GM18507 (cell line): ENCODE measurements around the gene LAD1.

Source experiments
- DNase-seq: peaks from one replicate; pipeline ENCODE4 v3.0.0; 2011; ENCODE audit warnings: low read depth; ENCODE audit not compliant: insufficient read length; ENCODE audit errors: extremely low spot score
- FAIRE-seq: peaks from 2 replicates; lab custom pipeline; 2011; peaks lifted over from hg19 to GRCh38; lab: Jason Lieb, UNC

The LAD1 gene

GRCh38 chr1:201355471-201355870 is 43.7 kb downstream of the LAD1 start:
- FAIRE-seq: no peak

GRCh38 chr1:201354901-201355295 is 44.2 kb downstream of the LAD1 start:
- FAIRE-seq (no peak), DNase-seq (no peak)

More at GRCh38 chr1:201355471-201355870, 43.7 kb downstream of the LAD1 start:
- DNase-seq: no peak

DNA sequence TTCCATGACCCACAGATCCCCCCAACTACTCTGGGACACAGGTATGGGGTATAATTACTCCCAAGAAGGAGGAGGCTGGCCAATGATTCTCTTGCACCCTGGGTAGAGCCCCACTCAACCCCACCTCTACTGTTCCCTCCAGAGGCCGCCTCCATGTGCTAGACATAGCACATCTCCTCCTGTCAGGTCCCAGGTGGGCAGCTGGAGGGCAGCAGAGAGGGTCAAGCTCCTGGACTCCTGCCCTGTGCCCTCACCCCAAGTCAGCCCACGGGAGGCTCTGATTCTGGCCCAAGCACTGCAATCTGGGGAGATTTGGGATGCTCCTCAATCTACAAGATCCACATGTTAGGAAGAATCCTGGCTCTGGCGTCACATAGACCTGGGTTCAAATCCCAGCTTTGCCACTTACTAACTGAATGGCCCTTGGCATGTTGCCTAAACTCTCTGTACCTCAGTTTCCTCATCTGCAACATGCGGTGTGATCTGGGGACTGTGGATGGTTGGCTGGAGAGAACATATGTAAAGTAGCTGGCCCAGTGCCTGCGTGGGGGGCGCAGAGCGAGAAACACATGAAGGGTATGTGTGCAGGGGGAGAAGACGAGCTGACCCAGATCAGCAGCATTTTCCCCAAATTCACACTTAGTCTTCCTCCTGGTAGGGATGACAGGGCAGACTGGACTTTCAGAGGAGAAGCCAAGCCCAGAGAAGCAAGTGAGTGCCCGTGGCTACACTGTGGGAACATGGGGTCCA is 44.8 kb downstream of the LAD1 start:
- no peak for FAIRE-seq
- no peak for DNase-seq

DNA sequence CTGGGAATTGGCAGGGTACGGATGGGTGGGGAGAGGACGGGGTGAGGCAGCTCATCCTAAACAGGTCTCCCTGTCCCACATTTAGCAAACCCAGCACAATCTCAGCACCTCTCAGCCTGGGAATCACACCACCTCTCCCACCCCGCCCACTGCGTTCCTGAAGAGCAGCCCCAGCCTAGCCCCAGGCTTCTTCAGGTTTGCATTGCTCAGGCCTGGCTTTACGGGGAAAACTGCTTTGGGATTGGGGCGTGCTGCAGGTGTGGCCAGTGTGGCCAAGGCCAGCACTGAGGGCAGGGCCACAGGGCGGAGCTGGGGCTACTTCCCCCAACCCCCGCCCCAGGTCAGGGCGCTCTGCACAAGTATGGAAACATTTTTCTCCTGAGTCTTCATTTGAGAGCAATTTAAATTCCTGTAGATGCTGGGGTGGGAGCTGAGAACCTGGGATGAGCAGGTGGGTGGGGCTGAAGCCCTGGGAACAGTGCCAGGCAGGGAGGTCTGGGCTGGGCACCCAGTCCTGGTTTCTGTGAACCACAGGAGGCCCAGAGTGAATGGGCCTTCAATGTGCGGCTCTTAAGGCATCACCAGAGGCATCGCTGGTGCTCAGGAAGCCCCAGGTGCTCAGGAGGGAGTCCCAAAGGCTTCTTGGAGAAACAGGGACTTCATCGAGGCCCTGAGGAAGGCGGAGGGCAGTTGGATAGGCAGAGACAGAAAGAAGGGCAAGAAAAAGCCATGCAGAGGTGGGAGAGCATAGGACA is 45.8 kb downstream of the LAD1 start:
- DNase-seq (no peak), FAIRE-seq (no peak)

- DNase-seq (no peak), FAIRE-seq (no peak)
These were observed 47.5 kb downstream of the LAD1 start for GRCh38 chr1:201351617-201352016.

DNA sequence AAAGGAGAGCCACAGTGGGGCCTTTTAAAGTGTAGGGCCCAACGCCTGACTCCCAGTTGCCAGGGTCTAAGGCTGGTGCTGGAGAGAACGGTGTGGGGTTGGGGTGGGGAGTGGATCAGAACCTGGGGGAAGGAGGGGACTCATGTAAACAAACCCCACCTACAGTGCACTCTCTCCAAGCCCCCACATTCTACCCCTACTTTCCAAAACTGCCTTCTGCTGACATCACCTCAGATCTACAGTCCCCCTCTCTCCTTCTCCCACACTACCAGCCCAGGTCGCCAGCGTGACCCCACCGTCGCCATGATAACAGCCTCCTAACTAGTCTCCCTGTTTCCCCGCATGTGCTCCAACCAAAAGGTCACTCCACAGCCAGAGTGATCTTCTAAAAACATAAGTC is 48.2 kb downstream of the LAD1 start:
- FAIRE-seq (no peak), DNase-seq (no peak)

DNA sequence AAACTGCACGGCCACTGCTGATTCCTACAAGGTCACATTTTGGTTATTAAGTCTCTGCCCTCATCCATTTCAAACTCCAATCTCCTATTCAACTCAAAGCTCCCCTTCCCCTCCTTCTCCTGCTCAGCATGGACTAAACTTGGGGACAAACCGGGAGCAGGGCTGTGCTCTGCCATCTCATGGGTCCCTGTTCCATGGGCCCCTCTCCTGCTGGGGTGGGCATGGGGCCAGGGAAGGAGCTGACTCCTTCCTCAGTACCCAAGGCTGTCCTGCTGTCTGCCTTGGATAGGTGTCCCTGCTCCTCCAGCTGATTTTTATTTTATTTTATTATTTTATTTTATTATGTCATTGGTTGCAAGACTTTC is 48.8 kb downstream of the LAD1 start:
- FAIRE-seq (no peak), DNase-seq (no peak)

GRCh38 chr1:201349092-201349491 is 50.0 kb downstream of the LAD1 start:
- DNase-seq (no peak), FAIRE-seq (no peak)

GRCh38 chr1:201348211-201348566 is 50.9 kb downstream of the LAD1 start:
- FAIRE-seq (no peak), DNase-seq (peak; percentile 29)

- no peak for FAIRE-seq
These were observed 51.5 kb downstream of the LAD1 start for GRCh38 chr1:201347498-201348210.

GRCh38 chr1:201346987-201347386 is 52.1 kb downstream of the LAD1 start:
- FAIRE-seq (no peak), DNase-seq (no peak)

More at GRCh38 chr1:201347498-201348210, 51.5 kb downstream of the LAD1 start:
- no peak for DNase-seq

- DNase-seq (peak; percentile 9), FAIRE-seq (no peak)
These were observed 52.7 kb downstream of the LAD1 start for GRCh38 chr1:201346337-201346939.

- no peak for FAIRE-seq
- no peak for DNase-seq
These were observed 54.1 kb downstream of the LAD1 start for GRCh38 chr1:201345081-201345355.

DNA sequence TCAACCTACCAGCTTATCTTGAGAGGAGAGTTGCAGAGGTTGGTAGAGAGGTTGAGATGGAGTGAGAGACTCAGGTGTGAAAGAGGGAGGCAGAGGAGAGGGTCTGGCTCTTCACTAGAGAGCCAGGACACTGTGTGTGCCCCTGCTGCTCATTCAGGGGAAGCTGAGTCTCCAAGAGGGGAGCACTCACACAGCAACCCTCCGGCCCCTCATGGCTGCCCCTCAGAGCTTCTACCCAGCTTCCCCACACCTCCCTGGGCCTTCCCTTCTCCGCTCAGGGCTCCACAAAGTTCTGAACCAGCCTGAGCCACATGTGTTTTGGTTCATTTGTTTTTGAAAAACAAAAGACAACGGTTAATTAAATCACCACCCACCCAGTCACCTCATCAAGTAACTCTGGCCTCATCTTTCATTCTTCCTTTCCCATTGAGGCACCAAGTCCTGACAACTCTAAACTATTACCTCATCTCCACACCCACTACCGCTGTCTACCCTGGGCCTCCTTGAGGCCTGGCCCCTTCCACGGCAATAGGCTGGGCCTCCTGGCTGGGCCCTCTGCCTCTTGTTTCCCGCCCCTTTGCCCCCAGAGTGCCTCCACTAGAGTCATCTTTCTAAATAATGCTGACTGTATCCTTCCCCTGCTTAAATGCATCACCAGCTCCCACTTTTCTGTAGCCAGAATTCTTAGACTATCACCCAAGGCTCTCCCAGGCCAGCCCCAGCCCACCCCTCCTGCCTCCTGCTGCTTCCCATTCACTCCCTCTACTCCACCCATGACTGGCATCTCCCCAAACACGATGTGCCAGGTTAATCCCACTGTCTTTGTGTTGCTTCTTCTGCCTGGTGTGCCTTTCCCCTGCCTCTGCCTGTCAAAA is 54.7 kb downstream of the LAD1 start:
- no peak for DNase-seq
- FAIRE-seq: no peak

- FAIRE-seq (no peak), DNase-seq (no peak)
These were observed 57.7 kb downstream of the LAD1 start for GRCh38 chr1:201341377-201341776.

GRCh38 chr1:201336711-201337450 is 62.2 kb downstream of the LAD1 start:
- no peak for FAIRE-seq

DNA sequence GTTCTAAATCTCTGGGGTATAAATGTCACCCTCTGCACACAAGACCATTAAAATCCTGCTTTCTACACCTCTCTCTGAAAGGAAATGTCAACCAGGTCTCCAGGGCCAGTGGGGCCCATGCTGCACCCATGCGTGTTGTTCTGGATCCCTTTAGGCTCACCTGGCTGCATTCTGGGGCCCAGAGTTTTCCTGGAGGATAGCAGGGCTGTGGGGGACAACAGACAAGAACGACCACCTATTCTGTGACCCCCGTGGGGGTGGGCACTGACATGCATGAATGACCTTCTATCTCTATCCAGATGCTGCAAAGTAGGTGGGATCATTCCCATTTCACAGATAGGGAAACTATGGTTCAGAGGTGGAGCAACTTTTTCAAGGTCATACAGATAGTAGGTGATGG is 63.2 kb downstream of the LAD1 start:
- DNase-seq: no peak
- FAIRE-seq: no peak

More at GRCh38 chr1:201336711-201337450, 62.2 kb downstream of the LAD1 start:
- DNase-seq: no peak

DNA sequence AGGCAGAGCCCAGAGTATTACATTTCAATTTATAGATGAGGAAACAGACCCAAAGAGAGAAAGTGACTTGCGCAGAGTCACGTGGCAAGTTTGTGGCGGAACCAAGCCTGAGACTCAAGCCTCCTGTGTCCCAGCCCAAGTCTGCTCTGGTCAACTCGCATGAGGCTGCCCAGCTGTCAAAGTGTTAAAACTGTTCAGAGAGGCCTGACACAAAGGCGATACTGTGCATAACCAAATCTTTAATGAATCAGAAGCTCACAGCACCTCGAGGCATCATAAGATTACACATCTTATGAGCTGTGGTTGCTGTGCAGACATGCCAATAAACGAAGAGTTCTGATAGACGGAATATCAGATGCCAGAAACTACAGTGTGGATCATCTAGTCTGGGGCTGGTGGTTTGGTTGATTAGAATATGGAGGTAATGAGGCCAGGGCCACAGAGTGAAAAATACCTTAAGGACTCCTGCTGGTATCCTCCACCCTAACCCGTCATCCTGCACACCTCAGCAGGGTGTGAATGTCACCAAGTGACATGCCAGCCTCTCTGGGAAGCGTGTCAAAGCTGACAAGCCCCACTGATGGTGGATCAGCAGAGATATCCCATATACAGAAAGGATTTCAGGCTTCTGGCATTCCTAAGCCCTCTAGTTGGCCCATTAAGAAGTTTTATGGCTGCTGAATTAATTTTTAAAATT is 63.8 kb downstream of the LAD1 start:
- no peak for DNase-seq
- FAIRE-seq: no peak
